Colonic mucosa (tissue), 4 donors: ENCODE measurements around the gene FGF14. TPM values are rescaled to one million over a fixed set of nuclear protein-coding genes. Genes with fewer than 3 reads are reported as not detected.

Experiments used
- DNase-seq: peaks from one replicate; pipeline ENCODE4 v3.0.0-alpha.2; 2020
- H3K27ac ChIP-seq: fragments of 200-600 bp; one replicate; pipeline ENCODE4 v1.8.0; 2021
- H3K27me3 ChIP-seq: fragments of 200-600 bp; one replicate; pipeline ENCODE4 v1.8.0; 2021
- H3K36me3 ChIP-seq: fragments of 200-600 bp; one replicate; pipeline ENCODE4 v1.8.0; 2021
- H3K4me1 ChIP-seq: fragments of 200-600 bp; one replicate; pipeline ENCODE4 v1.8.0; 2021; ENCODE audit warnings: mild to moderate bottlenecking
- H3K4me3 ChIP-seq: fragments of 200-600 bp; one replicate; pipeline ENCODE4 v1.8.0; 2021
- H3K9ac ChIP-seq, 2 donors: one replicate each; pipeline ENCODE4 v1.7.0; 2013; ENCODE audit warnings: control low read depth in 2 of 2, low read depth in 2 of 2, low read length in 2 of 2
- H3K9me3 ChIP-seq: fragments of 200-600 bp; one replicate; pipeline ENCODE4 v1.8.0; 2021
- CTCF ChIP-seq: fragments of 200-600 bp; IDR thresholded peaks from one replicate; pipeline ENCODE4 v1.8.0; 2022; ENCODE audit warnings: antibody characterized with exemption, mild to moderate bottlenecking
- intact Hi-C: fragments of 100-400 bp; cut with DNase I; formaldehyde crosslinking; loops from one replicate; pipeline ENCODE4 v1.14.1; 2022
- total RNA-seq, 2 donors: library from RNA; stranded (reverse); fragmentation: NEBNext Ultra II Directional in 1 of 2; extraction: Animal tissue kit (Norgen Biotek cat#: 25700) in 1 of 2; gene quantifications; one replicate each; pipeline ENCODE4 v1.2.1, GENCODE V29; 2021
- donor health status: healthy.
- donor health status: DM: no; HTN: no; CAD: no.
- donor health status: DM: no; HTN: no; CAD: no.

The FGF14 gene
- total RNA-seq, 2 donors from 2014 or later, result 0.62 to 0.85 TPM

- no peak for TF ChIP-seq CTCF
- Histone ChIP-seq H3K27ac (no peak overlapping the region), H3K9me3 (no peaks in the 10 kb centered on the region), H3K4me1 (no peaks in the 10 kb centered on the region), H3K9ac (no peak overlapping the region), H3K27me3 (no peaks in the 10 kb centered on the region), H3K4me3 (no peak overlapping the region), H3K36me3 (no peaks in the 10 kb centered on the region)
- no peak for DNase-seq
- intact Hi-C loops, result no loop called here
Measured at GRCh38 chr13:102311419-102311796, 90.4 kb downstream of the FGF14 start.

- DNase-seq, result no peak
Measured at GRCh38 chr13:102310691-102311418, 91.0 kb downstream of the FGF14 start.

GRCh38 chr13:102309110-102309509 is 92.7 kb downstream of the FGF14 start:
- Histone ChIP-seq H3K9me3 (no peaks in the 10 kb centered on the region), H3K36me3 (no peaks in the 10 kb centered on the region), H3K27ac (no peak overlapping the region), H3K9ac (no peak overlapping the region), H3K4me1 (no peaks in the 10 kb centered on the region), H3K4me3 (no peak overlapping the region), H3K27me3 (no peaks in the 10 kb centered on the region)
- DNase-seq, result no peak
- intact Hi-C loops, result no loop called here
- TF ChIP-seq CTCF, result no peak

More at GRCh38 chr13:102310691-102311418, 91.0 kb downstream of the FGF14 start:
- H3K36me3 ChIP-seq, result no peaks in the 10 kb centered on the region
- no peak overlapping the region for H3K4me3 ChIP-seq
- no peaks in the 10 kb centered on the region for H3K27me3 ChIP-seq
- no peaks in the 10 kb centered on the region for H3K9me3 ChIP-seq
- H3K9ac ChIP-seq, result no peak overlapping the region
- no peak overlapping the region for H3K27ac ChIP-seq
- intact Hi-C loops, result no loop called here
- no peaks in the 10 kb centered on the region for H3K4me1 ChIP-seq
- TF ChIP-seq CTCF, result no peak

- Histone ChIP-seq H3K36me3 (no peaks in the 10 kb centered on the region), H3K4me1 (no peaks in the 10 kb centered on the region), H3K27me3 (no peaks in the 10 kb centered on the region), H3K4me3 (no peak overlapping the region), H3K27ac (no peak overlapping the region), H3K9me3 (no peaks in the 10 kb centered on the region), H3K9ac (no peak overlapping the region)
- no peak for TF ChIP-seq CTCF
- intact Hi-C loops, result no loop called here
- no peak for DNase-seq
Measured at GRCh38 chr13:102302534-102302933, 99.3 kb downstream of the FGF14 start.

- DNase-seq, result no peak
- Histone ChIP-seq H3K4me3 (no peak overlapping the region), H3K9me3 (no peaks in the 10 kb centered on the region), H3K4me1 (no peaks in the 10 kb centered on the region), H3K27ac (no peak overlapping the region), H3K36me3 (no peaks in the 10 kb centered on the region), H3K9ac (no peak overlapping the region), H3K27me3 (no peaks in the 10 kb centered on the region)
- no peak for TF ChIP-seq CTCF
- intact Hi-C loops, result no loop called here
Measured at GRCh38 chr13:102300379-102300778, 101.5 kb downstream of the FGF14 start.
